HG03575 (cell line): ENCODE results near the gene DAPK1.

ENCODE experiments used
- ATAC-seq: cut with Tn5 transposase; IDR thresholded peaks from one replicate; pipeline ENCODE4 v1.9.1; 2021; ENCODE audit not compliant: unreplicated experiment, insufficient number of reproducible peaks, low FRiP score; ENCODE audit errors: extremely low read depth

Gene DAPK1

GRCh38 chr9:87581513-87581912 is 83.8 kb downstream of the DAPK1 start:
- ATAC-seq = no peak

GRCh38 chr9:87581949-87582637 is 84.4 kb downstream of the DAPK1 start:
- ATAC-seq = no peak

GRCh38 chr9:87584326-87584725 is 86.7 kb downstream of the DAPK1 start:
- ATAC-seq = no peak

GRCh38 chr9:87585123-87585855 is 87.6 kb downstream of the DAPK1 start:
- no peak for ATAC-seq

- ATAC-seq = no peak
These were observed 89.2 kb downstream of the DAPK1 start for GRCh38 chr9:87586731-87587355.

GRCh38 chr9:87587356-87587745 is 89.7 kb downstream of the DAPK1 start:
- no peak for ATAC-seq

GRCh38 chr9:87587864-87588263 is 90.2 kb downstream of the DAPK1 start:
- ATAC-seq = no peak

- ATAC-seq = no peak
These were observed 90.7 kb downstream of the DAPK1 start for GRCh38 chr9:87588339-87588738.

- no peak for ATAC-seq
These were observed 93.3 kb downstream of the DAPK1 start for GRCh38 chr9:87590996-87591395.

GRCh38 chr9:87592554-87593358 is 95.1 kb downstream of the DAPK1 start:
- ATAC-seq = no peak

- ATAC-seq = no peak
These were observed 95.8 kb downstream of the DAPK1 start for GRCh38 chr9:87593359-87593980.

- no peak for ATAC-seq
These were observed 96.5 kb downstream of the DAPK1 start for GRCh38 chr9:87594194-87594593.

- no peak for ATAC-seq
These were observed 97.0 kb downstream of the DAPK1 start for GRCh38 chr9:87594662-87595061.

GRCh38 chr9:87595610-87596009 is 97.9 kb downstream of the DAPK1 start:
- no peak for ATAC-seq

- no peak for ATAC-seq
These were observed 99.2 kb downstream of the DAPK1 start for GRCh38 chr9:87596862-87597261.

- ATAC-seq = no peak
These were observed 100.2 kb downstream of the DAPK1 start for GRCh38 chr9:87597710-87598443.

- ATAC-seq = no peak
These were observed 102.4 kb downstream of the DAPK1 start for GRCh38 chr9:87599901-87600610.

- ATAC-seq = no peak
These were observed 103.5 kb downstream of the DAPK1 start for GRCh38 chr9:87601176-87601575.
